Stimulated activated naive CD8-positive, alpha-beta T cell treated with anti-CD3 and anti-CD28 coated beads, Interleukin-15, amount 100 ng/mL, for 72 hours (primary cell): ENCODE results near the gene SEMA4B.
"Not testable (repeated sequence)": the region's sequence is repeated elsewhere in the genome, so short reads cannot be mapped to it uniquely, and the experiment has no call there.

Experiments
- ATAC-seq: fragments of 150-1000 bp; cut with Tn5 transposase; 2 replicates; pipeline ENCODE4 v1.10.0; 2021; ENCODE audit warnings: mild to moderate bottlenecking, moderate library complexity
- DNase-seq, 2 donors: peaks; one replicate each; pipeline ENCODE4 v3.0.0; 2021 to 2022
- H3K27ac Mint-ChIP-seq, 2 donors: one replicate each; pipeline ENCODE4 v1.8.0; 2022; ENCODE audit warnings: mild to moderate bottlenecking in 2 of 2, mixed read lengths in 2 of 2, moderate library complexity in 2 of 2
- H3K27me3 Mint-ChIP-seq: one replicate; pipeline ENCODE4 v1.8.0; 2022; ENCODE audit warnings: mixed read lengths
- H3K4me1 Mint-ChIP-seq: one replicate; pipeline ENCODE4 v1.8.0; 2022; ENCODE audit warnings: mild to moderate bottlenecking, mixed read lengths
- H3K4me3 Mint-ChIP-seq, 2 donors: one replicate each; pipeline ENCODE4 v1.8.0; 2022; ENCODE audit warnings: mild to moderate bottlenecking in 2 of 2, mixed read lengths in 2 of 2, moderate library complexity in 1 of 2
- H3K9me3 Mint-ChIP-seq, 2 donors: one replicate each; pipeline ENCODE4 v1.8.0; 2022; ENCODE audit warnings: mixed read lengths in 2 of 2

The SEMA4B gene, protein sequence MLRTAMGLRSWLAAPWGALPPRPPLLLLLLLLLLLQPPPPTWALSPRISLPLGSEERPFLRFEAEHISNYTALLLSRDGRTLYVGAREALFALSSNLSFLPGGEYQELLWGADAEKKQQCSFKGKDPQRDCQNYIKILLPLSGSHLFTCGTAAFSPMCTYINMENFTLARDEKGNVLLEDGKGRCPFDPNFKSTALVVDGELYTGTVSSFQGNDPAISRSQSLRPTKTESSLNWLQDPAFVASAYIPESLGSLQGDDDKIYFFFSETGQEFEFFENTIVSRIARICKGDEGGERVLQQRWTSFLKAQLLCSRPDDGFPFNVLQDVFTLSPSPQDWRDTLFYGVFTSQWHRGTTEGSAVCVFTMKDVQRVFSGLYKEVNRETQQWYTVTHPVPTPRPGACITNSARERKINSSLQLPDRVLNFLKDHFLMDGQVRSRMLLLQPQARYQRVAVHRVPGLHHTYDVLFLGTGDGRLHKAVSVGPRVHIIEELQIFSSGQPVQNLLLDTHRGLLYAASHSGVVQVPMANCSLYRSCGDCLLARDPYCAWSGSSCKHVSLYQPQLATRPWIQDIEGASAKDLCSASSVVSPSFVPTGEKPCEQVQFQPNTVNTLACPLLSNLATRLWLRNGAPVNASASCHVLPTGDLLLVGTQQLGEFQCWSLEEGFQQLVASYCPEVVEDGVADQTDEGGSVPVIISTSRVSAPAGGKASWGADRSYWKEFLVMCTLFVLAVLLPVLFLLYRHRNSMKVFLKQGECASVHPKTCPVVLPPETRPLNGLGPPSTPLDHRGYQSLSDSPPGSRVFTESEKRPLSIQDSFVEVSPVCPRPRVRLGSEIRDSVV

DNA sequence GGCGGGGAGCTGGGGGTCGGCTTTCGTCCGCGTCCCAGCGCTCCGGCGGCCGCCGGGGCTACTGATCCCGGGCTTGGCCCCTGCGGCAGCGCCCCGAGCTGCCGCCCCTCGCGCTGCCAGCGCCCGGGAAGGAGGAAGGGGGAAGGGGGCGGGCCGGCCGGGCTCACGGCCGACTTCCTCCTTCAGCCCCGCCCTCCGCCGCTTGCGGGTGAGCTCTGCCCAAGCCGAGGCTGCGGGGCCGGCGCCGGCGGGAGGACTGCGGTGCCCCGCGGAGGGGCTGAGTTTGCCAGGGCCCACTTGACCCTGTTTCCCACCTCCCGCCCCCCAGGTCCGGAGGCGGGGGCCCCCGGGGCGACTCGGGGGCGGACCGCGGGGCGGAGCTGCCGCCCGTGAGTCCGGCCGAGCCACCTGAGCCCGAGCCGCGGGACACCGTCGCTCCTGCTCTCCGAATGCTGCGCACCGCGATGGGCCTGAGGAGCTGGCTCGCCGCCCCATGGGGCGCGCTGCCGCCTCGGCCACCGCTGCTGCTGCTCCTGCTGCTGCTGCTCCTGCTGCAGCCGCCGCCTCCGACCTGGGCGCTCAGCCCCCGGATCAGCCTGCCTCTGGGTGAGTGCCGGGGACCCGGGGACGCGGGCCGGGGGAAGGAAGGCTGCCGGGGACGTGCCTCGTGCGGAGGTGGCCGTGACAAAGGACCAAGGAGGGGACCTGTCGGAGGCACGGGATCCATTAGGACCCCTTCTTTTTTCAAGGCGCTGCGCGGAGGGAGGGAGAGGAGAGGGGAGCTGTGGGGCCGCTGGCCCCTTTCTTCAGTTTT, at the start of gene SEMA4B:
Gene SEMA4B, plus strand, starts transcription at position 201 of the 814 bp plus-strand sequence. Its CDS starts 249 bp downstream, at position 450.
- Mint-ChIP-seq H3K4me1 (peaks cover 23% of the 10 kb centered on the region), H3K27ac (peak within 1 kb of the TSS in 1 of 2 donors; percentile 64), H3K27me3 (peaks cover 8% of the 10 kb centered on the region), H3K4me3 (peak within 1 kb of the TSS; percentile 85 to 90), H3K9me3 (no peaks in the 10 kb centered on the region)
- ATAC-seq (peak; percentile 92), DNase-seq (peak; percentile 67 to 73)

DNA sequence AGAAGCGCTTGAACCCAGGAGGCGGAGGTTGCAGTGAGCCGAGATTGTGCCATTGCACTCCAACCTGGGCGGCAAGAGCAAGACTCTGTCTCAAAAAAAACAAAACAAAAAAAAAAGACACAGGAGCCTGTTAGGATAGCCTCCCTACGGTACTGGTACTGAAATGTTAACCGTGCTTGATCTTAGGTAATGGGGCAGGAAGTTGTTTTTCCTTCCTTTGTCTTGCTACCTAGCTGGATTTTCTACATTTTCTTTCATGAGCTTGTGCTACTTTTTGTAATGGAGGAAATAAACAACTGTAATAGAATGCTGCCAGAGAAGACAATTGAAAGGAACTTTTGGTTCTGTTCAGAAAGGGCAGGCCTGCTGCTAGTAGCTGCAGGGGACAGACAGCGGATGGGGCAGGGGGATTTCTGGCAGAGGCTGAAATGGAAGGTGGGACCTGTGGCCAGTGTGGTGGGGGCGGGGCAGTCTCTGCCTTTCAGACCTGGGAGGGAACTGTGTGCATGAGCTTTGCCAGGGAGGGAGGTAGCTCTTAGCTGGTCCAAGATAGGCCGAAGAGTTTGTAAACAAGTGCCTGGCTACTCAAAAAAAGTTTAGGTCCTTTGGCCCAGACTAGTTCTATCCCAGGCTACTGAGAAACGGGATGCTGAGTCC, 49.0 kb upstream of the SEMA4B start:
- Mint-ChIP-seq H3K9me3 (no peaks in the 10 kb centered on the region), H3K27ac (peak overlapping the region in 1 of 2 donors; percentile 91), H3K27me3 (no peaks in the 10 kb centered on the region), H3K4me1 (peaks cover 10% of the 10 kb centered on the region), H3K4me3 (no peak overlapping the region)
- DNase-seq: no peak
- no peak for ATAC-seq

DNA sequence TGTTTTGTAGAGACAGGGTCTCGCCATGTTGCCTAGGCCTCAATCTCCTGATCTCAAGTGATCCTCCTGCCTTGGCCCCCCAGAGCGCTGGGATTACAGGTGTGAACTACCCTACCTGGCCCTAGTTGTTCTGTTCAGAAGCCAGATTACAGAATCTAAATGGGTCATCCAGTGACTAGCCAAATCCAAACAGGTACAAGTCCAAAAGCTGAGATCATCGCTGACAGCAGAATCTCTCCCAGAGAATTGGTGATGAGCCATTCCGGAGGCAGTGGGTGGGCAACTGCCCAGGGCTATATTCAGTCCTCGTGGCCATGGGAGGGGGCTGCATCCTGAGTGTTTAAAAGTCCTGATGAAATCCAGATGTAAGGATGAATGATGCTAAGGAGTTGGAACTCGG, 47.5 kb upstream of the SEMA4B start:
- DNase-seq (no peak), ATAC-seq (no peak)
- H3K4me3 Mint-ChIP-seq: no peak overlapping the region
- H3K27me3 Mint-ChIP-seq: no peaks in the 10 kb centered on the region
- H3K4me1 Mint-ChIP-seq: peaks cover 14% of the 10 kb centered on the region
- H3K9me3 Mint-ChIP-seq: no peaks in the 10 kb centered on the region
- H3K27ac Mint-ChIP-seq: no peak overlapping the region

DNA sequence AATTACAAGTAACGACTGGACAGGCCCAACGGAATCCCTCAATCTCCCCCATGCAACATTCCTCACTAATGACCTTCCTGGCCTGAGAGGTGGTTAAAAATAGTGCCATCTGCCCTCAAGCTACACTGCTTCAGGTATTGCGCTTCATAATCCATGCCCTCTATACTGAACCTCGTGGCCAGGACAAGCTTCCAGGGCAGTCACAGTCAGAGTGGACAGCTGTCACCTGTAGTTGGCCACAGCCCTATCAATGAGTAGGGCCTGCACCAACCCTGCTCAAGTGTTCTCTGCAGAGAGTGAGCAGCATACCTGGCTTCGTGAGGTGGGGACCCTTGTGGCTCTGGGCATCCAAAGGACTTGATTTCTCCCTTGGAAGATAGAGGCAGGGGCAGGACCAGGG, 46.9 kb upstream of the SEMA4B start:
- H3K27ac Mint-ChIP-seq: peak overlapping the region in 1 of 2 donors; percentile 32
- H3K4me1 Mint-ChIP-seq: peaks cover 13% of the 10 kb centered on the region
- no peak overlapping the region for H3K4me3 Mint-ChIP-seq
- DNase-seq: no peak
- H3K27me3 Mint-ChIP-seq: no peaks in the 10 kb centered on the region
- no peak for ATAC-seq
- H3K9me3 Mint-ChIP-seq: no peaks in the 10 kb centered on the region

DNA sequence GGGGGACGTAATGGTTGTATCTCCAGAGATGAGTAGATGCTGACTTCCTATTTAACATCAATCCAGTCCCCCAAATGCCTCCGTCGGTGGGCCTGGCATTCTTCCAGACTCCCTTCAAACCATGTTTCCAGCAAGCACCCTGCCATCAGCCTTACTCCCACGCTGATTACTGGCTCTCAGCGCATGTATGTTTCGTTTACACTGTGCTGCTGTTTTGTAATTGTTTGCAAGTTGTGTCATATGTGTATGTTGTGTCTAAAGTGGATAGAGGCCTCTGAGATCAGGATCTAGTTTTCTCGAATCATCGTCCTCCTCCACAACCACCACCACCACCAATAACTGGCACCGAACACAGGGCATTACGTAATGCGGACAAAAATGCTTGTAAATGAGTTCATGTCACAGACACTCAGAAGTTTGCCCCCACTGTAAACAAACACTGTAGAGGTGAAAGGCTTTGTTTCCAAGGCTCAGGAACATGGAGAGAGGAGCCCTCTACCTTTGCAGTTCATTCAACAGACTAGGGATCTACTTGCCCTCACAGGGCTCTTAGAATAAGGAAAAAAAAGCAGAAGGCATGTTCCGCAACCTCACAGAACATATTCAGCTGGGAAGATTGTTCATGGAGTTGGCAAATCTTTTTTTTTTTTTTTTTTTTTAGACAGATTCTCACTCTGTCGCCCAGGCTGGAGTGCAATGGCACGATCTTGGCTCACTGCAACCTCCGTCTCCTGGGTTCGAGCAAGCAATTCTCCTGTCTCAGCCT, 46.1 kb upstream of the SEMA4B start:
- peaks cover 12% of the 10 kb centered on the region for H3K4me1 Mint-ChIP-seq
- no peaks in the 10 kb centered on the region for H3K27me3 Mint-ChIP-seq
- H3K9me3 Mint-ChIP-seq: no peaks in the 10 kb centered on the region
- DNase-seq: no peak
- H3K27ac Mint-ChIP-seq: no peak overlapping the region
- no peak overlapping the region for H3K4me3 Mint-ChIP-seq
- no peak for ATAC-seq

DNA sequence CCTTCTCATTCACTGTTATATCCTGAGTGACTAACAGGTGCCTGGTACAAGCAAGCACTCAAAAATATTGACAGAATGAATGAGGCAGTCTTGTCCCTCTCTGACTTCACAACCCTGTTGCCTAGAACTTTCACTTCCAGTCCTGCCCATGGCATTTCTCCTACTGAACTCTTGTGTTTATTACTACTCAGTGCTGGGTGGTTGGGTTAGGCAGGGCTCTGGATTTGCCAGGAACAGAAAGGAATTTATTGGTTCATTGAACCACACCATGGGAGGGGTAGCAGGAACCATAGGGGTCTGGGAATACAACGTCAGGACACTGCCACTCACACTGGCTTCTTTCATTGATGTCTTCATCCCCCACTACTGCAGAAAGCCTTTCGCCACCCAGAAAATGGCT, 41.9 kb upstream of the SEMA4B start:
- H3K9me3 Mint-ChIP-seq: no peaks in the 10 kb centered on the region
- no peak overlapping the region for H3K4me3 Mint-ChIP-seq
- H3K4me1 Mint-ChIP-seq: peaks cover 12% of the 10 kb centered on the region
- H3K27me3 Mint-ChIP-seq: peaks cover 7% of the 10 kb centered on the region
- ATAC-seq: no peak
- H3K27ac Mint-ChIP-seq: peak overlapping the region in 1 of 2 donors; percentile 80
- DNase-seq: no peak

DNA sequence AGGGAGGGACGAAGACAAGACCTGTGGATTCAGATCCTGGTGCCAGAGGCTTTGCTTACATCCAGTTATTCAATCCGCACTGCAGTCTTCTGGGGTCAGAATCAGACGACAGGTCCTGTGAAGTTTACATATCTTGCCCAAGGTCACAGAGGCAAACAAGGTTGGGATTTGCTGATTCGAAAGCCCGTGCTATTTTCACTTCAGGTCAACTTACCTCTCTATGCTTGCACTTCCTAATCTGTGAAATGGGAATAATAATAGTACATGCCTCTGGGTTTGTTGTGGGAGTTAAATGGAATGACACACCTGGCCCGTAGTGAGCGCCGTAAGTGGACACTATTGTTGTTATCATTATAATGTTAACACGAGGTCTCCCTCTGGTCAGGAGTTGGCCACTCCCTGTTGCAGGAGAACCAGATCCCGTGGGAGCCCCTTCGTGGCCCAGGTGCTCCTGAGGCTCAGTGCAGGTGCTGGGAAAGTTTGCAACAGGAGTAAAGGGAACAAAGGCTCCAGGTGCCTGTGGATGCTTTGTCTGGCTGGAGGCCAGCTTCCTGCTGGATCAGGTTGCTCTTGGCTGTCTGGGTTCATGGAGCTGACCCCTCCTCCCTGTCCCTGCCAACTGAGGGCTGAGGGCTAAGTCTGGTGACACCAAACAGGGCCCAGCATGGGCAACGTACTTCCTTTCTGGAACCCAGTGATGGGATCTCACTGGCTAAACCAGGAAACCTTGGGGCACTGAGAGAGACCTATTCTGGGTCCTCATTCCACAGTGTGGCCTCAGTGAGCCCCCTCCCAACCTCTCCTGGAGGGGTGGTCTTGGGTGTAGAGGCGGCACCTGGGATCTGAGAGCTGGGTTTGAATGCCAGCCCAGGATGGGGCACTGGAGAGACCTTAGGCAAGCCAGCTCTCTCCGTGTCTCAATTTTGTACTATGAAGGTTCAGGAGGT, 40.1 kb upstream of the SEMA4B start:
- ATAC-seq (no peak), DNase-seq (no peak)
- Mint-ChIP-seq H3K4me3 (no peak overlapping the region), H3K27me3 (peaks cover 7% of the 10 kb centered on the region), H3K27ac (no peak overlapping the region), H3K9me3 (no peaks in the 10 kb centered on the region), H3K4me1 (peaks cover 20% of the 10 kb centered on the region)

DNA sequence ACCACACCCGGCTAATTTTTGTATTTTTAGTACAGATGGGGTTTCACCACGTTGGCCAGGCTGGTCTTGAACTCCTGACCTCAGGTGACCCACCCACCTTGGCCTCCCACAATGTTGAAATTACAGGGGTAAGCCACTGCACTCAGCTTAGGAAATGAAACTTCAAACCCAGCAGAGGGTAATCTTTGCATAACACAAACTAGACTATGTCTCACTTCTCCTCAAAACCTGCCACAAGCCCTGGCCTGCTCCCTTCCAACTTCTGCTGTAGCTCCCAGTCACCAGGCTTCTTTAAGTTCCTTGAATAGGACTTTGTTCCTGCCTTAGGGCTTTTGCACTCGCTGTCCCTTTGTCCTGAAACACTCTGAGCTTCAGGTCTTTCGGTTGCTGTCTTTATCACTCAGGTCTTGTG, 39.2 kb upstream of the SEMA4B start:
- no peak overlapping the region for H3K4me3 Mint-ChIP-seq
- H3K9me3 Mint-ChIP-seq: no peaks in the 10 kb centered on the region
- no peak overlapping the region for H3K27ac Mint-ChIP-seq
- ATAC-seq: no peak
- DNase-seq: no peak
- H3K4me1 Mint-ChIP-seq: peaks cover 21% of the 10 kb centered on the region
- peaks cover 7% of the 10 kb centered on the region for H3K27me3 Mint-ChIP-seq

DNA sequence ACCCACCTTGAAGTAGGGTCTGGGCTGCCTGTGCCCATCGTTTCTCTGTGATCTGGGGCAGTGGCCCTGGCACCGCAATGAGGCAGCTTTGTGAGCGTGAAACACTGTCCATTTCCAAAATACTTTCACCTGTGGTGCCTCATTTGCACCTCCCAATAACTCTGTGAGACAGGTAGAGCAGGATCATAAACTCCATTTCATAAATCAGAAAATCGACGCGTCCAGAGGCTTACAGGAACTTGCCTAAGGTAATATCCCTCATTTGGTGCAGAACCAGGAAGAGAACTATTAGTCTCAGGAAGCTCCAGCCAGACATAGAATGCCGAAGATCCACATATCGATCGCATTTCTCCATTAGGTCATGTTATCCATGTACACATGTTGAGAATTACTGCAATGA, 38.2 kb upstream of the SEMA4B start:
- Mint-ChIP-seq H3K4me1 (peaks cover 18% of the 10 kb centered on the region), H3K27ac (no peak overlapping the region), H3K27me3 (peaks cover 7% of the 10 kb centered on the region), H3K4me3 (no peak overlapping the region), H3K9me3 (no peaks in the 10 kb centered on the region)
- no peak for DNase-seq
- ATAC-seq: no peak

DNA sequence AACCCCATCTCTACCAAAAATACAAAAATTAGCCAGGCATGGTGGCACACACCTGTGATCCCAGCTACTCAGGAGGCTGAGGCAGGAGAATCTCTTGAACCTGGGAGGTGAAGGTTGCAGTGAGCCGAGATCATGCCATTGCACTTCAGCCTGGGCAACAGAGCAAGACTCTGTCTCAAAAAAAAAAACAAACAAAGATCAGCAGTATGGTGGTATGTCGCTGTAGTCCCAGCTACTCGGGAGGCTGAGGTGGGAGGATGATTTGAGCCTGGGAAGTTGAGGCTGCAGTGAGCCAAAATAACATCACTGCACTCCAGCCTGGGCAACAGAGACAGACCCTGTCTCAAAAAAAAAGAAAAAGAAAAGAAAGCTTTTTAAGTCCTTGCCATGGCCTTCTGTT, 36.9 kb upstream of the SEMA4B start:
- not testable (repeated sequence) for H3K4me3 Mint-ChIP-seq, ATAC-seq, H3K27me3 Mint-ChIP-seq, H3K4me1 Mint-ChIP-seq, DNase-seq, H3K27ac Mint-ChIP-seq, H3K9me3 Mint-ChIP-seq

DNA sequence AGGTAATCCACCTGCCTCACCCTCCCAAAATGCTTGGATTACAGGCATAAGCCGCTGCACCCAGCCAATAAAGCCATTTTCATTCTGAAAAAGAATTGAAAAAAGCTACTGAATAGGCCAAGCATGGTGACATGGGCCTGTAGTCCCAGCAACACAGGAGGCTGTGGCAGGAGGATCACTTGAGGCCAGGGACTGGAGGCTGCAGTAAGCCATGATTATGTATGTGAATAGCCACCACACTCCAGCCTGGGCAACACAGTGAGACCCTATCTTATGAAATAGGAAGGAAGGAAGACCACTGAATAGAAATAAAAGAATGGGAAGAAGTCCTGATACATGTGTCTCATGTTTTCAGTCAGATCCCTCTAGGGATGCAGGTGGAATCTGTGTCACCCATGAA, 36.0 kb upstream of the SEMA4B start:
- Mint-ChIP-seq H3K4me3 (no peak overlapping the region), H3K27ac (peak overlapping the region in 1 of 2 donors; percentile 54), H3K4me1 (peaks cover 9% of the 10 kb centered on the region), H3K27me3 (peaks cover 7% of the 10 kb centered on the region), H3K9me3 (no peaks in the 10 kb centered on the region)
- DNase-seq (no peak), ATAC-seq (no peak)

DNA sequence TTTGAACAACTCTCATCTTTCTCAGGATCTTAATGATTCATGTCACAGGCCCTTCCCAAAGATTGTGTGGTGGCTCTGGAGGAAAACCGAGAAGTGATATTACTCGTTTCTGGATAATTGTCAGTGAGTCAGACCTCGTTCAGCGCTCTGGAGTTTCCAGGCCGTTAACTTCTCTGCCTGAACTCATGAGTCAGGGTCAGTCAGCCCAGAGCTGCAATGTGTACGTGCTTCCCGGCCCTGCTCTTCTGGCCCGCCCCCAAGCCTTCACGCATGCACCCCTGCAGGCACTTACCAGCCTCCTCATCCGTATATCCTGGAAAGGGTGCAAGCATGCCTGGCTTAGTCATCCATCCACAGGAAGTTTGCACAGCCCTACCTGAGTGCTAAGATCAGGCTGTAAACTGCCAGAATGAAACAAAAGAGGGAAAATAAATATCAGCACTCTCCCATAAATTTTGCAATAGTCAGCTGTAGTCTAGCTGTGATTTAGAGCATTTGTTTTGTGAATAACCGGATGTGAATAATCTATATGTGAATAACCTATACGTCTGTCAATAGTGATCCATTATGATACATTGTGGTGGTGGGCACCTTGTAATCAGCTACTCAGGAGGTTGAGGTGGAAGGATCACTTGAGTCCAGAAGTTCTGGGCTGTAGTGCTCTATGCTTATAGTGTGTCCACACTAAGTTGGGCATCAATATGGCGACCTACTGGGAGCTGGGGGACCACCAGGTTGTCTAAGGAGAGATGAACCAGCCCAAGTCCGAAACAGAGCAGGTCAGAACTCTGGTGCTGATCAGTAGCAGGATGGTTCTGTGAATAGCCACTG, 35.3 kb upstream of the SEMA4B start:
- H3K4me3 Mint-ChIP-seq: no peak overlapping the region
- peaks cover 9% of the 10 kb centered on the region for H3K4me1 Mint-ChIP-seq
- no peaks in the 10 kb centered on the region for H3K9me3 Mint-ChIP-seq
- DNase-seq (no peak), ATAC-seq (no peak)
- H3K27me3 Mint-ChIP-seq: peaks cover 7% of the 10 kb centered on the region
- H3K27ac Mint-ChIP-seq: no peak overlapping the region

DNA sequence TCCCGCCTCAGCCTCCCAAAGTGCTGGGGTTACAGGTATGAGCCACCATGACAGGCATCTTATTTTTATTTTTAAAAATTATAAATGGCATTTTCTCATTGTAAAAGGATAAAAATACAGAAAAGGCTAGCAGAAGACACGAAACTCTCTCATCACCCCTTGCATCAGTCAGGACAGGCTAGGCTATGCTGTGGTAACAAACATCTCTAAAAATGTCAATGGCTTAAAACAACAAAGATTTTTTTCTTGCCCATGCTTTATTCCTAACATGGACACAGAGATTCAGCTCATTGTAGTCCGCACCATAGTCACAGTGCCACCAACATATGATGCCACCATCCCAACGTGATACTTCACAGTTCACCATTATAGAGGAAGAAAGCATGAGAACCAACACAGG, 34.0 kb upstream of the SEMA4B start:
- H3K27me3 Mint-ChIP-seq: peaks cover 7% of the 10 kb centered on the region
- H3K27ac Mint-ChIP-seq: no peak overlapping the region
- DNase-seq (no peak), ATAC-seq (no peak)
- H3K9me3 Mint-ChIP-seq: no peaks in the 10 kb centered on the region
- peaks cover 9% of the 10 kb centered on the region for H3K4me1 Mint-ChIP-seq
- H3K4me3 Mint-ChIP-seq: no peak overlapping the region
